H9 (cell line): ENCODE measurements around the gene NCAM1. TPM values are rescaled to one million over a fixed set of nuclear protein-coding genes. Genes with fewer than 3 reads are reported as not detected.

Experiments
- DNase-seq: peaks from one replicate; pipeline ENCODE4 v3.0.0-alpha.2; 2017
- H2AFZ ChIP-seq: one replicate; pipeline ENCODE4 v1.6.1; 2013; ENCODE audit warnings: mild to moderate bottlenecking, low read length, control low read depth, moderate library complexity
- H2AK5ac ChIP-seq: 2 replicates; pipeline ENCODE4 v1.6.1; 2013; ENCODE audit warnings: low read length, control low read depth, mixed read lengths; ENCODE audit not compliant: insufficient read length
- H2BK120ac ChIP-seq: one replicate; pipeline ENCODE4 v1.6.1; 2013; ENCODE audit warnings: low read depth, mild to moderate bottlenecking, low read length, control low read depth, inconsistent platforms; ENCODE audit not compliant: poor library complexity, severe bottlenecking
- H2BK12ac ChIP-seq: 2 replicates; pipeline ENCODE4 v1.6.1; 2013; ENCODE audit warnings: low read length, control low read depth, mixed read lengths, low read depth; ENCODE audit not compliant: insufficient read length
- H2BK15ac ChIP-seq: 2 replicates; pipeline ENCODE4 v1.6.1; 2013; ENCODE audit warnings: low read depth, low read length, control low read depth
- H2BK20ac ChIP-seq: one replicate; pipeline ENCODE4 v1.6.1; 2013; ENCODE audit warnings: low read depth, mild to moderate bottlenecking, low read length, control low read depth, inconsistent platforms; ENCODE audit not compliant: poor library complexity, severe bottlenecking
- H2BK5ac ChIP-seq: 2 replicates; pipeline ENCODE4 v1.6.1; 2013; ENCODE audit warnings: low read length, control low read depth, mixed read lengths; ENCODE audit not compliant: insufficient read length
- H3K14ac ChIP-seq: 2 replicates; pipeline ENCODE4 v1.6.1; 2013; ENCODE audit warnings: low read length, control low read depth; ENCODE audit not compliant: insufficient read depth
- H3K18ac ChIP-seq: 2 replicates; pipeline ENCODE4 v1.6.1; 2013; ENCODE audit warnings: low read depth, mild to moderate bottlenecking, mixed read lengths, low read length, control low read depth; ENCODE audit not compliant: insufficient read length
- H3K23ac ChIP-seq: 2 replicates; pipeline ENCODE4 v1.6.1; 2013; ENCODE audit warnings: low read length, control low read depth, mixed read lengths, low read depth; ENCODE audit not compliant: insufficient read length
- H3K23me2 ChIP-seq: 2 replicates; pipeline ENCODE4 v1.6.1; 2013; ENCODE audit warnings: low read depth, mild to moderate bottlenecking, mixed read lengths, low read length, control low read depth; ENCODE audit not compliant: insufficient read length, poor library complexity, severe bottlenecking
- H3K27ac ChIP-seq: 2 replicates; pipeline ENCODE4 v1.5.1; 2013; ENCODE audit warnings: low read length, control low read depth, mixed read lengths, low read depth; ENCODE audit not compliant: insufficient read length
- H3K27me3 ChIP-seq: 2 replicates; pipeline ENCODE4 v1.6.1; 2013; ENCODE audit warnings: low read length, control low read depth, inconsistent platforms; ENCODE audit not compliant: insufficient read depth
- H3K4ac ChIP-seq: 2 replicates; pipeline ENCODE4 v1.6.1; 2013; ENCODE audit warnings: low read depth, mild to moderate bottlenecking, control low read depth, inconsistent platforms, low read length, moderate library complexity
- H3K4me1 ChIP-seq: 2 replicates; pipeline ENCODE4 v1.6.1; 2013; ENCODE audit warnings: low read length, control low read depth, inconsistent platforms; ENCODE audit not compliant: insufficient read depth
- H3K4me2 ChIP-seq: 2 replicates; pipeline ENCODE4 v1.6.1; 2013; ENCODE audit warnings: low read length, control low read depth, mixed read lengths; ENCODE audit not compliant: insufficient read length, insufficient read depth
- H3K56ac ChIP-seq: 2 replicates; pipeline ENCODE4 v1.6.1; 2013; ENCODE audit warnings: low read depth, mild to moderate bottlenecking, mixed read lengths, low read length, control low read depth; ENCODE audit not compliant: insufficient read length
- H3K79me1 ChIP-seq: 2 replicates; pipeline ENCODE4 v1.6.1; 2013; ENCODE audit warnings: low read depth, mild to moderate bottlenecking, moderate library complexity, low read length, control low read depth, inconsistent platforms; ENCODE audit not compliant: insufficient read depth, poor library complexity, severe bottlenecking
- H3K79me2 ChIP-seq: 2 replicates; pipeline ENCODE4 v1.6.1; 2013; ENCODE audit warnings: low read length, control low read depth, inconsistent platforms; ENCODE audit not compliant: insufficient read depth
- H3K9ac ChIP-seq: 2 replicates; pipeline ENCODE4 v1.6.1; 2013; ENCODE audit warnings: low read length, control low read depth, mixed read lengths; ENCODE audit not compliant: insufficient read length; ENCODE audit errors: extremely low read depth
- H3K9me3 ChIP-seq: one replicate; pipeline ENCODE4 v1.6.1; 2013; ENCODE audit warnings: low read depth, low read length, inconsistent platforms; ENCODE audit not compliant: control insufficient read depth
- H3T11ph ChIP-seq: one replicate; pipeline ENCODE4 v1.6.1; 2013; ENCODE audit warnings: mild to moderate bottlenecking, low read length, control low read depth, inconsistent platforms
- H4K20me1 ChIP-seq: one replicate; pipeline ENCODE4 v1.6.1; 2013; ENCODE audit not compliant: control insufficient read depth, insufficient read length, insufficient read depth
- H4K5ac ChIP-seq: 2 replicates; pipeline ENCODE4 v1.6.1; 2013; ENCODE audit warnings: low read depth, mild to moderate bottlenecking, mixed read lengths, low read length, control low read depth; ENCODE audit not compliant: insufficient read length
- H4K8ac ChIP-seq: replicated peaks from 2 replicates; pipeline ENCODE4 v1.6.1; 2013; ENCODE audit warnings: low read length, control low read depth, mixed read lengths, low read depth; ENCODE audit not compliant: insufficient read length
- H4K91ac ChIP-seq: 2 replicates; pipeline ENCODE4 v1.6.1; 2013; ENCODE audit warnings: low read depth, mild to moderate bottlenecking, moderate library complexity, mixed read lengths, low read length, control low read depth; ENCODE audit not compliant: insufficient read length
- H3K27ac Mint-ChIP-seq, 3 experiments: 2 replicates in 2 of 3; 3 replicates in 1 of 3; pipeline ENCODE4 v1.8.0; 2020 to 2021; ENCODE audit warnings: mixed read lengths in 3 of 3, mild to moderate bottlenecking in 1 of 3, moderate library complexity in 1 of 3
- H3K27me3 Mint-ChIP-seq: 2 replicates; pipeline ENCODE4 v1.8.0; 2021; ENCODE audit warnings: low read depth, mild to moderate bottlenecking, moderate library complexity, mixed read lengths
- H3K36me3 Mint-ChIP-seq, 3 experiments: 2 replicates in 2 of 3; 3 replicates in 1 of 3; pipeline ENCODE4 v1.8.0; 2020 to 2021; ENCODE audit warnings: low read depth in 3 of 3, mixed read lengths in 3 of 3; ENCODE audit not compliant: insufficient read depth in 1 of 3
- H3K4me1 Mint-ChIP-seq, 2 experiments: 2 replicates each; pipeline ENCODE4 v1.8.0; 2020; ENCODE audit warnings: mixed read lengths in 2 of 2
- H3K4me3 Mint-ChIP-seq, 2 experiments: 2 replicates in 1 of 2; 3 replicates in 1 of 2; pipeline ENCODE4 v1.8.0; 2020 to 2021; ENCODE audit warnings: mild to moderate bottlenecking in 2 of 2, mixed read lengths in 2 of 2, moderate library complexity in 1 of 2
- H3K9me3 Mint-ChIP-seq, 2 experiments: 2 replicates in 1 of 2; 3 replicates in 1 of 2; pipeline ENCODE4 v1.8.0; 2020; ENCODE audit warnings: mild to moderate bottlenecking in 2 of 2, mixed read lengths in 2 of 2, moderate library complexity in 1 of 2
- CTCF ChIP-seq: fragments of 200-600 bp; sonication (generic); conservative IDR thresholded peaks from 3 replicates; pipeline ENCODE4 v1.8.0; 2021; ENCODE audit warnings: antibody characterized with exemption, mild to moderate bottlenecking
- WGBS: extraction: QIAGEN DNeasy Blood & Tissue Kit; methylation state at CpG from one replicate; pipeline ENCODE4 v1.1.7; 2013; ENCODE audit warnings: missing lambda C conversion rate, low lambda C conversion rate, mixed read lengths; ENCODE audit not compliant: insufficient read length; ENCODE audit errors: extremely low coverage; 5-methylcytosine and 5-hydroxymethylcytosine counted together
- total RNA-seq: library from RNA; stranded (reverse); gene quantifications from 2 replicates; pipeline ENCODE4 v1.2.1, GENCODE V29; 2021

The NCAM1 gene
- total RNA-seq, 1 experiment from 2014 or later: 2.5 TPM

DNA sequence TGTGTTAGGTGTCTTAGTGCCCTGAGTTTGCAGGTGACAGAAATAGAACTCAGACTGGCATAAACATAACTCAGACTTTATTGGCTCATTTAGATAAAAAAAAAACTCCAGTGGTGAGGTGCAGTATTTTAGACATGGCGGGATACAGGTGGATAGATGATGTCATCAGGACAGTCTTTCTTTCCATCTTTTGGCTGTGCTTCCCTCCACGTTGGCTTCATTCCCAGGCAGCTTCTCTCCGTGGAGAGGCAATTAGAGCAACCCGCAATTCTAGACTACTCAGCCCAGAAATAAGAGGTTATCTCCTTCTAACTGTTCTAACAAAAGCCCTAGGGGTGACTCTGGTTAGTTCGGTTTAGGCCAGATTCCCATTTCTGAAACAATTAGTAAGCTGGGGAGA lies 40.5 kb downstream of the NCAM1 start:
- H3K79me1 ChIP-seq: no peaks in the 10 kb centered on the region
- H3K9ac ChIP-seq: no peak overlapping the region
- H4K8ac ChIP-seq: no peak overlapping the region
- no peak overlapping the region for H2BK12ac ChIP-seq
- no peaks in the 10 kb centered on the region for H3K9me3 ChIP-seq
- no peak for DNase-seq
- no peak overlapping the region for H3T11ph ChIP-seq
- Mint-ChIP-seq H3K4me3 (no peak overlapping the region), H3K27ac (no peak overlapping the region), H3K4me1 (peaks cover 11 to 14% of the 10 kb centered on the region in 2 experiments), H3K36me3 (peaks cover 0 to 5% (median 0%) of the 10 kb centered on the region in 3 experiments; a peak in 3 of 7 replicates), H3K9me3 (peaks cover 2 to 6% of the 10 kb centered on the region in 2 experiments; a peak in 1 of 5 replicates), H3K27me3 (no peaks in the 10 kb centered on the region)
- no peaks in the 10 kb centered on the region for H4K20me1 ChIP-seq
- no peak overlapping the region for H2AK5ac ChIP-seq
- no peak overlapping the region for H2AFZ ChIP-seq
- TF ChIP-seq CTCF: no peak
- H4K5ac ChIP-seq: no peak overlapping the region
- H3K4me2 ChIP-seq: no peak overlapping the region
- H3K4me1 ChIP-seq: no peaks in the 10 kb centered on the region
- no peak overlapping the region for H2BK5ac ChIP-seq
- no peaks in the 10 kb centered on the region for H3K23me2 ChIP-seq
- no peak overlapping the region for H3K23ac ChIP-seq
- no peak overlapping the region for H3K56ac ChIP-seq
- H2BK20ac ChIP-seq: no peak overlapping the region
- no peak overlapping the region for H3K18ac ChIP-seq
- H2BK15ac ChIP-seq: no peak overlapping the region
- no peak overlapping the region; the same call in 1 of the 2 replicates for H3K14ac ChIP-seq
- H3K4ac ChIP-seq: no peak overlapping the region
- no peaks in the 10 kb centered on the region for H3K79me2 ChIP-seq
- no peak overlapping the region for H4K91ac ChIP-seq
- H3K27ac ChIP-seq: no peak overlapping the region
- H2BK120ac ChIP-seq: no peak overlapping the region
- no CpG with 5 or more reads among the region's 5 CpGs for WGBS
- H3K27me3 ChIP-seq: no peaks in the 10 kb centered on the region
